Liver (tissue), 9 donors: ENCODE data around the gene CIBAR2. TPM values are rescaled to one million over a fixed set of nuclear protein-coding genes. Genes with fewer than 3 reads are reported as not detected.

Experiments used
- DNase-seq: peaks from one replicate; pipeline ENCODE4 v3.0.0-alpha.2; 2017; ENCODE audit warnings: low spot score
- H3K27ac ChIP-seq, 2 donors: one replicate each; pipeline ENCODE4 v1.7.0; 2013; ENCODE audit warnings: inconsistent platforms in 2 of 2, low read length in 2 of 2, control low read depth in 1 of 2, low read depth in 1 of 2, mild to moderate bottlenecking in 1 of 2
- H3K27me3 ChIP-seq, 4 donors: one replicate each; pipeline versions ENCODE4 v1.6.1 to v1.7.0; 2013; ENCODE audit warnings: low read length in 3 of 4, inconsistent platforms in 1 of 4, mild to moderate bottlenecking in 1 of 4, moderate library complexity in 1 of 4; ENCODE audit not compliant: control insufficient read depth in 4 of 4, insufficient read depth in 4 of 4
- H3K36me3 ChIP-seq, 4 donors: one replicate each; pipeline versions ENCODE4 v1.6.1 to v1.7.0; 2013; ENCODE audit warnings: low read length in 3 of 4, mild to moderate bottlenecking in 3 of 4, low read depth in 1 of 4, moderate library complexity in 1 of 4; ENCODE audit not compliant: control insufficient read depth in 4 of 4, insufficient read depth in 3 of 4
- H3K4me1 ChIP-seq, 4 donors: one replicate each; pipeline versions ENCODE4 v1.6.1 to v1.7.0; 2013; ENCODE audit warnings: low read length in 3 of 4, mild to moderate bottlenecking in 3 of 4, moderate library complexity in 1 of 4; ENCODE audit not compliant: control insufficient read depth in 4 of 4, insufficient read depth in 4 of 4
- H3K4me3 ChIP-seq, 3 donors: one replicate each; pipeline versions ENCODE4 v1.6.1 to v1.7.0; 2013; ENCODE audit warnings: low read length in 3 of 3, control low read depth in 1 of 3, low read depth in 1 of 3, mild to moderate bottlenecking in 1 of 3
- H3K9ac ChIP-seq, 2 donors: one replicate each; pipeline ENCODE4 v1.7.0; 2013; ENCODE audit warnings: low read length in 2 of 2, mild to moderate bottlenecking in 2 of 2, moderate library complexity in 2 of 2, control low read depth in 1 of 2, low read depth in 1 of 2
- H3K9me3 ChIP-seq, 4 donors: one replicate each; pipeline versions ENCODE4 v1.6.1 to v1.7.0; 2013; ENCODE audit warnings: low read length in 3 of 4; ENCODE audit not compliant: control insufficient read depth in 4 of 4
- CTCF ChIP-seq: fragments of 150-350 bp; IDR thresholded peaks from 2 replicates; pipeline ENCODE4 v1.5.1; 2017; ENCODE audit warnings: improper control_type of control experiment, low read depth, low read length; ENCODE audit not compliant: missing input control
- FOXA1 ChIP-seq: IDR thresholded peaks from 2 replicates; pipeline ENCODE4 v1.6.1; 2016; ENCODE audit warnings: antibody characterized with exemption
- GABPA ChIP-seq, 2 donors: IDR thresholded peaks in 1 of 2; conservative IDR thresholded peaks in 1 of 2; 2 replicates each; pipeline ENCODE4 v1.6.1; 2016; ENCODE audit warnings: antibody characterized with exemption in 2 of 2, mild to moderate bottlenecking in 1 of 2, moderate library complexity in 1 of 2
- HNF4A ChIP-seq, 2 donors: conservative IDR thresholded peaks; 2 replicates each; pipeline ENCODE4 v1.6.1; 2016; ENCODE audit warnings: antibody characterized with exemption in 2 of 2, mild to moderate bottlenecking in 2 of 2
- HNF4G ChIP-seq: IDR thresholded peaks from 2 replicates; pipeline ENCODE4 v1.6.1; 2016; ENCODE audit warnings: antibody characterized with exemption
- JUND ChIP-seq, 2 donors: IDR thresholded peaks; 2 replicates each; pipeline ENCODE4 v1.6.1; 2016; ENCODE audit warnings: antibody characterized with exemption in 2 of 2
- RAD21 ChIP-seq, 2 donors: IDR thresholded peaks; 2 replicates each; pipeline ENCODE4 v1.6.1; 2016; ENCODE audit warnings: antibody characterized with exemption in 2 of 2, mild to moderate bottlenecking in 2 of 2
- RXRA ChIP-seq, 2 donors: IDR thresholded peaks; 2 replicates each; pipeline ENCODE4 v1.6.1; 2017 to 2018; ENCODE audit warnings: antibody characterized with exemption in 2 of 2, mild to moderate bottlenecking in 1 of 2
- SP1 ChIP-seq: IDR thresholded peaks from 2 replicates; pipeline ENCODE4 v1.6.1; 2018; ENCODE audit warnings: antibody characterized with exemption, mild to moderate bottlenecking
- TAF1 ChIP-seq: conservative IDR thresholded peaks from 2 replicates; pipeline ENCODE4 v1.6.1; 2016; ENCODE audit warnings: antibody characterized with exemption, mild to moderate bottlenecking
- YY1 ChIP-seq: IDR thresholded peaks from 2 replicates; pipeline ENCODE4 v1.6.1; 2016; ENCODE audit warnings: antibody characterized with exemption, mild to moderate bottlenecking
- WGBS: extraction: QIAGEN DNeasy Blood & Tissue Kit; methylation state at CpG from one replicate; pipeline ENCODE4 v1.1.7; 2013; 5-methylcytosine and 5-hydroxymethylcytosine counted together
- polyA plus RNA-seq, 2 donors: library from polyadenylated mRNA; stranded (reverse) in 1 of 2; unstranded in 1 of 2; fragments of 200-250 nt in 1 of 2; fragments of >200 nt in 1 of 2; fragmentation: Nextera tagmentation in 1 of 2; extraction: Ambion mirVana in 1 of 2; gene quantifications; one replicate each; pipeline versions ENCODE4 v1.2.1 to v1.2.3, GENCODE V29; 2013 to 2015
- total RNA-seq, 2 donors: library from RNA; depleted of rRNA; stranded (reverse); fragments of >200 nt; gene quantifications; one replicate each; pipeline ENCODE4 v1.2.3, GENCODE V29; 2014
- TF ChIP-seq, protein P1 (sequence below): IDR thresholded peaks from 2 replicates; pipeline ENCODE4 v1.6.1; 2016; ENCODE audit warnings: antibody characterized with exemption, mild to moderate bottlenecking
- TF ChIP-seq, protein P2 (sequence below): IDR thresholded peaks from 2 replicates; pipeline ENCODE4 v1.6.1; 2016; ENCODE audit warnings: antibody characterized with exemption
- donor health status: healthy.
- donor health status: healthy.
- donor health status: healthy.
- donor health status: healthy.
- donor health status: healthy.

The CIBAR2 gene
- total and polyA plus RNA-seq, 4 donors, result not detected

GRCh38 chr16:85072947-85073346, 39.3 kb downstream of the CIBAR2 start:
- TF ChIP-seq FOXA1 (no peak), GABPA (IDR thresholded peaks at IDR 0.05 in 1 of 2, conservative IDR thresholded peaks at IDR 0.05 in 1 of 2) (no peak), HNF4G (no peak), YY1 (no peak), RXRA (IDR thresholded peaks at IDR 0.05) (no peak), CTCF (no peak), JUND (IDR thresholded peaks at IDR 0.05) (no peak), SP1 (no peak), RAD21 (IDR thresholded peaks at IDR 0.05) (no peak)
- TF ChIP-seq, protein P1, sequence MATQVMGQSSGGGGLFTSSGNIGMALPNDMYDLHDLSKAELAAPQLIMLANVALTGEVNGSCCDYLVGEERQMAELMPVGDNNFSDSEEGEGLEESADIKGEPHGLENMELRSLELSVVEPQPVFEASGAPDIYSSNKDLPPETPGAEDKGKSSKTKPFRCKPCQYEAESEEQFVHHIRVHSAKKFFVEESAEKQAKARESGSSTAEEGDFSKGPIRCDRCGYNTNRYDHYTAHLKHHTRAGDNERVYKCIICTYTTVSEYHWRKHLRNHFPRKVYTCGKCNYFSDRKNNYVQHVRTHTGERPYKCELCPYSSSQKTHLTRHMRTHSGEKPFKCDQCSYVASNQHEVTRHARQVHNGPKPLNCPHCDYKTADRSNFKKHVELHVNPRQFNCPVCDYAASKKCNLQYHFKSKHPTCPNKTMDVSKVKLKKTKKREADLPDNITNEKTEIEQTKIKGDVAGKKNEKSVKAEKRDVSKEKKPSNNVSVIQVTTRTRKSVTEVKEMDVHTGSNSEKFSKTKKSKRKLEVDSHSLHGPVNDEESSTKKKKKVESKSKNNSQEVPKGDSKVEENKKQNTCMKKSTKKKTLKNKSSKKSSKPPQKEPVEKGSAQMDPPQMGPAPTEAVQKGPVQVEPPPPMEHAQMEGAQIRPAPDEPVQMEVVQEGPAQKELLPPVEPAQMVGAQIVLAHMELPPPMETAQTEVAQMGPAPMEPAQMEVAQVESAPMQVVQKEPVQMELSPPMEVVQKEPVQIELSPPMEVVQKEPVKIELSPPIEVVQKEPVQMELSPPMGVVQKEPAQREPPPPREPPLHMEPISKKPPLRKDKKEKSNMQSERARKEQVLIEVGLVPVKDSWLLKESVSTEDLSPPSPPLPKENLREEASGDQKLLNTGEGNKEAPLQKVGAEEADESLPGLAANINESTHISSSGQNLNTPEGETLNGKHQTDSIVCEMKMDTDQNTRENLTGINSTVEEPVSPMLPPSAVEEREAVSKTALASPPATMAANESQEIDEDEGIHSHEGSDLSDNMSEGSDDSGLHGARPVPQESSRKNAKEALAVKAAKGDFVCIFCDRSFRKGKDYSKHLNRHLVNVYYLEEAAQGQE, result no peak
- TF ChIP-seq, protein P2, sequence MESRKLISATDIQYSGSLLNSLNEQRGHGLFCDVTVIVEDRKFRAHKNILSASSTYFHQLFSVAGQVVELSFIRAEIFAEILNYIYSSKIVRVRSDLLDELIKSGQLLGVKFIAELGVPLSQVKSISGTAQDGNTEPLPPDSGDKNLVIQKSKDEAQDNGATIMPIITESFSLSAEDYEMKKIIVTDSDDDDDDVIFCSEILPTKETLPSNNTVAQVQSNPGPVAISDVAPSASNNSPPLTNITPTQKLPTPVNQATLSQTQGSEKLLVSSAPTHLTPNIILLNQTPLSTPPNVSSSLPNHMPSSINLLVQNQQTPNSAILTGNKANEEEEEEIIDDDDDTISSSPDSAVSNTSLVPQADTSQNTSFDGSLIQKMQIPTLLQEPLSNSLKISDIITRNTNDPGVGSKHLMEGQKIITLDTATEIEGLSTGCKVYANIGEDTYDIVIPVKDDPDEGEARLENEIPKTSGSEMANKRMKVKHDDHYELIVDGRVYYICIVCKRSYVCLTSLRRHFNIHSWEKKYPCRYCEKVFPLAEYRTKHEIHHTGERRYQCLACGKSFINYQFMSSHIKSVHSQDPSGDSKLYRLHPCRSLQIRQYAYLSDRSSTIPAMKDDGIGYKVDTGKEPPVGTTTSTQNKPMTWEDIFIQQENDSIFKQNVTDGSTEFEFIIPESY, result no peak
- H3K36me3 ChIP-seq, result peaks cover 2 to 4% (median 3%) of the 10 kb centered on the region in 4 donors
- no peaks in the 10 kb centered on the region for H3K9me3 ChIP-seq
- no peaks in the 10 kb centered on the region for H3K27me3 ChIP-seq
- DNase-seq, result no peak
- no peak overlapping the region for H3K4me3 ChIP-seq
- WGBS, result 93% methylated on average over 13 of the region's 13 CpGs
- H3K4me1 ChIP-seq, result no peaks in the 10 kb centered on the region
- H3K27ac ChIP-seq, result no peak overlapping the region
- H3K9ac ChIP-seq, result no peak overlapping the region

DNA sequence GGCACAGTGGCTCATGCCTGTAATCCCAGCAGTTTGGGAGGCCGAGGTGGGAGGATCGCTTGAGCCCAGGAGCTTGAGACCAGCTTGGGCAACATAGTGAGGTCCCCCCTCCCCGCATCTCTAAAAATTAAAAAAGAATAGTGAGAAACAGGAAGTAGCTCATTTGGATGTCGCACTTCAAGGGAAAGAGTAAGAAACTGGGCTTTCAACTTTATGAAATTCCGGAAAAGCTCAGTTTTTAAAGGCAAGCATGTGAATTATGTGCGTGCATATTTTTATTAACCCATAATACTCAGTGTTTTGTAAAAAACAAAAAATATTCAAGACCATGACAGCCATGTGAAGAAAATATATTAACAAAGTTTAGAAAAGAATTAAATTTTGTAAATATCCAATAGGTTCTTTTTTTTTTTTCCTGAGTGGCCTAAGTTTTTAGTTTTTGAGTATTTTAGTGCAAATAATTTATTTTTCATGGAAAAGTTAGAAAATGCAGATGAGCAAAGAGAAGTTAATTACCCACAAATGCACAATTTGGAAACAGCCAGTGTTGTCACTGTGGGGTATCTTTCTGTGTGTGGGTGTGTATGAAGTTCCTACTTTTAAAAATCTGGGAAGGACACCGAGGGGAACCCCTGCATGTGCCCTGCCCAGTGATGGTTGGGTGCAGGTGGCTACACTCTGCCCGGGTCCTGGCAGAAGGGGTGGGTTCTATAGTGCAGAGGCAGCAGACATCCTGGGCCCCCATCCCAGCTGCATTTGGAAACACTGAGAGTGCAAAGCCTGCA, 40.0 kb downstream of the CIBAR2 start:
- H3K27ac ChIP-seq, result no peak overlapping the region
- H3K9ac ChIP-seq, result no peak overlapping the region
- TF ChIP-seq JUND (IDR thresholded peaks at IDR 0.05) (no peak), HNF4A (conservative IDR thresholded peaks at IDR 0.05) (no peak), HNF4G (no peak), GABPA (IDR thresholded peaks at IDR 0.05 in 1 of 2, conservative IDR thresholded peaks at IDR 0.05 in 1 of 2) (no peak), TAF1 (no peak), CTCF (no peak), FOXA1 (no peak)
- H3K9me3 ChIP-seq, result no peaks in the 10 kb centered on the region
- 92% methylated on average over 8 of the region's 8 CpGs for WGBS
- no peak overlapping the region for H3K4me3 ChIP-seq
- DNase-seq, result no peak
- H3K4me1 ChIP-seq, result no peaks in the 10 kb centered on the region
- H3K27me3 ChIP-seq, result no peaks in the 10 kb centered on the region
- peaks cover 2 to 4% (median 4%) of the 10 kb centered on the region in 4 donors for H3K36me3 ChIP-seq
